ENCODE results near the gene KIF1A. TPM values are rescaled to one million over a fixed set of nuclear protein-coding genes. Genes with fewer than 3 reads are reported as not detected.

The KIF1A gene
- total RNA-seq, 1 experiment from 2014 or later = 279 TPM

DNA sequence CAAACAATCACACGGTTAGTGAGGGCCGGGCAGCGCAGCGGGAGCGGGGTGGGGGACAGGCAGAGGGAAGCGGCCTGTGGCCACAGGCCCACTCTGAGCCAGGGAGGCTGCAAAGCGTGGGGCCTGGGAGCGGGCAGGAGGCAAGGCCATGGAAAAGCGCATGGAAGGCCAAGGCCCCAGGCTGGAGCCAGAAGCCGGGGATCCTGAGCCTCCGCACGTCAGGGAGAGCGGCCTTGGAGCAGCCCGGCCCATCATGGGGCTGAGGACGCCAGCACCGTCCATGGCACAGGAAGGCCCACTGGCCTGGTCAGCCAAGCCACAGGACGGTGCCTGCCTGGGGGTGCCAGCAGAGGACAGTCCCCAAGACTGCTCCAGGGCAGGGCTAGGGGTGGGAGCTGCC, 85.3 kb downstream of the KIF1A start:
- Mint-ChIP-seq H3K4me1 (no peaks in the 10 kb centered on the region), H3K27ac (no peak overlapping the region), H3K27me3 (ENCODE audit: low read depth) (no peaks in the 10 kb centered on the region), H3K4me3 (no peak overlapping the region), H3K36me3 (peaks cover 27% of the 10 kb centered on the region), H3K9me3 (no peaks in the 10 kb centered on the region)
- POLR2A ChIA-PET = no interaction called here
- no peak for DNase-seq (ENCODE audit: low spot score)
- CTCF ChIA-PET = no interaction called here
- TF ChIP-seq, protein P1, sequence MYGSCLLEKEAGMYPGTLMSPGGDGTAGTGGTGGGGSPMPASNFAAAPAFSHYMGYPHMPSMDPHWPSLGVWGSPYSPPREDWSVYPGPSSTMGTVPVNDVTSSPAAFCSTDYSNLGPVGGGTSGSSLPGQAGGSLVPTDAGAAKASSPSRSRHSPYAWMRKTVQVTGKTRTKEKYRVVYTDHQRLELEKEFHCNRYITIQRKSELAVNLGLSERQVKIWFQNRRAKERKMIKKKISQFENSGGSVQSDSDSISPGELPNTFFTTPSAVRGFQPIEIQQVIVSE (CRISPR knock-in tag; IDR thresholded peaks at IDR 0.05; ENCODE audit: borderline replicate concordance) = no peak
- no peak for TF ChIP-seq HMGA2 (CRISPR knock-in tag; IDR thresholded peaks at IDR 0.05)
- no peak for ATAC-seq

DNA sequence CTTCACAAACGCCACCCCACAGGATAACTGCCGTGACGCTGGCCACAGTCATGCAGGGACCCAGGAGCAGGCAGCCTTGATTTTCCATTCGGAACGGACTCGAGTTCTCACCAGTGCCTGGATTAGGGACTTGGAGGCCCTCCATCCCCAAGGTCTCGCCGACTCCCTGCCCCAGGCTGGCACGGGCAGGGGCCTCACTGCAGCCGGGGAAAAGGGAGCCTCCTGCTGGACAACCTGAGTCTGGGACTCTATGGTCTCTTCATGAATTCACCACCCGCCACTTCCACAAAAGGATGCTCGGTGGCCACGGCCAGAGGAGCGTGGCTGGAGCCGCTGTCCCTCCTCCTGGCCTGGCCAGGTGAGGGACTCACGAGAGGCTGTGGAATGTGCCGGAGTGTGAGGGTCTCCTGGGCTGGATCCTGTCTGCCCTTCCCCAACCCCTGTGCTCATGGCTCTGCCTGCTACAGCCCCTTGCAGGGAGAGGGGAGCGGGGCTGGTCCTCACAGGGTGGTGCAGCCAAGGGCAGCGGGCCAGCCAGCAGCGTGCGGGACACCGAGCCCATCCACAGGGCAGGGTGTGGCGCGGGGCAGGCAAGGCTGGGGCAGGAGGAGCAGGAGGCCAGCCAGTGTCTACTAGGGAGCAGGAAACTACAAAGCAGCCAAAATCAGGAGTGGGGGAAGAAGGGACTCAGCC, 86.1 kb downstream of the KIF1A start:
- CTCF ChIA-PET = interaction anchor here (1.2 kb wide), 1 partner anchor 10 kb away, joined by 4 read pairs; no protein-coding TSS in a partner anchor
- POLR2A ChIA-PET = no interaction called here
- no peak overlapping the region for H3K4me3 Mint-ChIP-seq
- peak; percentile 27 for DNase-seq (ENCODE audit: low spot score)
- no peaks in the 10 kb centered on the region for H3K9me3 Mint-ChIP-seq
- H3K27me3 Mint-ChIP-seq (ENCODE audit: low read depth) = no peaks in the 10 kb centered on the region
- H3K4me1 Mint-ChIP-seq = no peaks in the 10 kb centered on the region
- no peak for ATAC-seq
- TF ChIP-seq MXD4 (CRISPR knock-in tag; IDR thresholded peaks at IDR 0.05; ENCODE audit: borderline replicate concordance) = no peak
- TF ChIP-seq, protein P2, sequence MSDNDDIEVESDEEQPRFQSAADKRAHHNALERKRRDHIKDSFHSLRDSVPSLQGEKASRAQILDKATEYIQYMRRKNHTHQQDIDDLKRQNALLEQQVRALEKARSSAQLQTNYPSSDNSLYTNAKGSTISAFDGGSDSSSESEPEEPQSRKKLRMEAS (CRISPR knock-in tag; IDR thresholded peaks at IDR 0.05) = no peak
- TF ChIP-seq FOXK1 (CRISPR knock-in tag; IDR thresholded peaks at IDR 0.05) = no peak
- TF ChIP-seq ZNF232 (CRISPR knock-in tag; IDR thresholded peaks at IDR 0.05) = no peak
- TF ChIP-seq JUN (CRISPR knock-in tag; IDR thresholded peaks at IDR 0.05) = no peak
- TF ChIP-seq, protein P3, sequence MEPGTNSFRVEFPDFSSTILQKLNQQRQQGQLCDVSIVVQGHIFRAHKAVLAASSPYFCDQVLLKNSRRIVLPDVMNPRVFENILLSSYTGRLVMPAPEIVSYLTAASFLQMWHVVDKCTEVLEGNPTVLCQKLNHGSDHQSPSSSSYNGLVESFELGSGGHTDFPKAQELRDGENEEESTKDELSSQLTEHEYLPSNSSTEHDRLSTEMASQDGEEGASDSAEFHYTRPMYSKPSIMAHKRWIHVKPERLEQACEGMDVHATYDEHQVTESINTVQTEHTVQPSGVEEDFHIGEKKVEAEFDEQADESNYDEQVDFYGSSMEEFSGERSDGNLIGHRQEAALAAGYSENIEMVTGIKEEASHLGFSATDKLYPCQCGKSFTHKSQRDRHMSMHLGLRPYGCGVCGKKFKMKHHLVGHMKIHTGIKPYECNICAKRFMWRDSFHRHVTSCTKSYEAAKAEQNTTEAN (CRISPR knock-in tag; IDR thresholded peaks at IDR 0.05) = no peak
- TF ChIP-seq ZNF138 (CRISPR knock-in tag; conservative IDR thresholded peaks at IDR 0.05) = no peak
- TF ChIP-seq, protein P4, sequence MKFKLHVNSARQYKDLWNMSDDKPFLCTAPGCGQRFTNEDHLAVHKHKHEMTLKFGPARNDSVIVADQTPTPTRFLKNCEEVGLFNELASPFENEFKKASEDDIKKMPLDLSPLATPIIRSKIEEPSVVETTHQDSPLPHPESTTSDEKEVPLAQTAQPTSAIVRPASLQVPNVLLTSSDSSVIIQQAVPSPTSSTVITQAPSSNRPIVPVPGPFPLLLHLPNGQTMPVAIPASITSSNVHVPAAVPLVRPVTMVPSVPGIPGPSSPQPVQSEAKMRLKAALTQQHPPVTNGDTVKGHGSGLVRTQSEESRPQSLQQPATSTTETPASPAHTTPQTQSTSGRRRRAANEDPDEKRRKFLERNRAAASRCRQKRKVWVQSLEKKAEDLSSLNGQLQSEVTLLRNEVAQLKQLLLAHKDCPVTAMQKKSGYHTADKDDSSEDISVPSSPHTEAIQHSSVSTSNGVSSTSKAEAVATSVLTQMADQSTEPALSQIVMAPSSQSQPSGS (CRISPR knock-in tag; IDR thresholded peaks at IDR 0.05; ENCODE audit: borderline replicate concordance, low read depth) = no peak
- no peak for TF ChIP-seq SOX15 (CRISPR knock-in tag; IDR thresholded peaks at IDR 0.05)
- no peak for TF ChIP-seq CREB1 (CRISPR knock-in tag; IDR thresholded peaks at IDR 0.05)
- H3K36me3 Mint-ChIP-seq = peaks cover 19% of the 10 kb centered on the region
- H3K27ac Mint-ChIP-seq = no peak overlapping the region

DNA sequence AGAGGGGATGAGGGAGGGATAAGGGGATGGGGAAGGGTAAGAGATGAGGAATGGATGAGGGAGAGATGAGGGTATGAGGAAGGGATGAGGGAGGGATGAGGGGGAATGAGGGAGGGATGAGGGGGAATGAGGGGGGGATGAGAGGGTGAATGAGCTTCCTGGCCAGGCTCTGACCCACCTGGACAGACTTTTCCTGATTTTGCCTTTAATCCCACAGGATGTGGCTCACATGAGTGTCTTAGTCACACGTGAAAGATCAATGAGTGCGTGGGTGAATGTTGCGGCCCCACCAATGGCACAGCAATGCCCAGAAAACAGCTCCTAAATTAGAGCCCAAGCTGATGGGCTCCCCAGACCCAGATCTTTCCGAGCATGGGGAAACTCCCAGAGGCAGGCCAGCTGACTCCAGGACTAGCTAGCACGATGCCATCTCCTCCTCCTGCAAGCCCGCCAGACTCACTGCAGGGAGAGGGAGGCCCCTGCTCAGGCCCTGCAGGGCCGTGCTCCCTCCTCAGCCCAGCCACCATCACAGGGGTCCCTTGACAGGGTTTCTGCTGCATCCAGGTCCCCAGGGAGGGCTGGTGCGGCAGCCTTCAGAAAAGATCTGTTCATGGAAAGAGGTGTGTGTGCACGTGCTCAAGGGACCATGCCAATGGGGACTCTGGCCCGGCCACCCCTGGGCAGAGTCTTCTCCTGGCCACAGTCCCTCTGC, 87.0 kb downstream of the KIF1A start:
- ATAC-seq = no peak
- Mint-ChIP-seq H3K9me3 (no peaks in the 10 kb centered on the region), H3K27me3 (ENCODE audit: low read depth) (no peaks in the 10 kb centered on the region), H3K36me3 (peaks cover 17% of the 10 kb centered on the region), H3K4me3 (no peak overlapping the region), H3K27ac (no peak overlapping the region), H3K4me1 (no peaks in the 10 kb centered on the region)
- TF ChIP-seq ZNF263 (CRISPR knock-in tag; IDR thresholded peaks at IDR 0.05; ENCODE audit: low read depth) (0 out of 2 replicates have a peak, but pooled peaks have one; percentile 26), CBFB (CRISPR knock-in tag; IDR thresholded peaks at IDR 0.05; ENCODE audit: low read depth) (no peak)
- DNase-seq (ENCODE audit: low spot score) = no peak
- ChIA-PET POLR2A (no interaction called here), CTCF (interaction anchor here (1.2 kb wide), 1 partner anchor 9 kb away, joined by 4 read pairs; no protein-coding TSS in a partner anchor)

DNA sequence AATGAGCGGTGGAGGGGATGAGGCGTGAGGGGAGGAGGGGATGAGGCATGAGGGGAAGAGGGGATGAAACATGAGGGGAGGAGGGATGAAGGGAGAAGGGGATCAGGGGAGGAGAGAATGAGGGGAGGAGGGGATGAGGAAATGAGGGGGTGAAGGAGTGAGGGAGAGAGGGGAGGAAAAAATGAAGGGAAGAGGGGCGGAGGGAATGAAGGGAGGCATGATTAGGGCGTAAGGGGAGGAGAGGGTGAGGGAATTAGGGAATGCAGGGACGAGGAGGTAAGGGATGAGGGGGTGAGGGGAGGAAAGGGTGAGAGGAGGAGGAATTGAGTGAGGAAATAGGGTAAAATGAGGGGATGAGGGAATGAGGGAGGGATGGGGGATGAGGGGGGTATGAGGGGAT, 87.8 kb downstream of the KIF1A start:
- Mint-ChIP-seq H3K27me3 (ENCODE audit: low read depth) (no peaks in the 10 kb centered on the region), H3K4me1 (no peaks in the 10 kb centered on the region), H3K4me3 (no peak overlapping the region), H3K9me3 (no peaks in the 10 kb centered on the region), H3K27ac (no peak overlapping the region), H3K36me3 (peaks cover 17% of the 10 kb centered on the region)
- ATAC-seq = no peak
- ChIA-PET CTCF (no interaction called here), POLR2A (no interaction called here)
- no peak for DNase-seq (ENCODE audit: low spot score)
- TF ChIP-seq, protein P5, sequence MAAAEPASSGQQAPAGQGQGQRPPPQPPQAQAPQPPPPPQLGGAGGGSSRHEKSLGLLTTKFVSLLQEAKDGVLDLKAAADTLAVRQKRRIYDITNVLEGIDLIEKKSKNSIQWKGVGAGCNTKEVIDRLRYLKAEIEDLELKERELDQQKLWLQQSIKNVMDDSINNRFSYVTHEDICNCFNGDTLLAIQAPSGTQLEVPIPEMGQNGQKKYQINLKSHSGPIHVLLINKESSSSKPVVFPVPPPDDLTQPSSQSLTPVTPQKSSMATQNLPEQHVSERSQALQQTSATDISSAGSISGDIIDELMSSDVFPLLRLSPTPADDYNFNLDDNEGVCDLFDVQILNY (CRISPR knock-in tag; IDR thresholded peaks at IDR 0.05) = no peak
- TF ChIP-seq ZNF263 (CRISPR knock-in tag; IDR thresholded peaks at IDR 0.05; ENCODE audit: low read depth) = 0 out of 2 replicates have a peak, but pooled peaks have one; percentile 39
